HepG2 (cell line): ENCODE measurements around the gene SUB1. TPM values are rescaled to one million over a fixed set of nuclear protein-coding genes. Genes with fewer than 3 reads are reported as not detected.

ENCODE experiments used
- ATAC-seq: fragments of 200-7000 bp; cut with Tn5 transposase; 3 replicates; pipeline ENCODE4 v1.9.1; 2020; ENCODE audit warnings: mild to moderate bottlenecking, moderate library complexity
- BruUV-seq: library from RNA; stranded (reverse); fragments of 400-500 nt; replicated peaks from 2 replicates; lab custom pipeline; 2021; lab: Mats Ljungman, UMichigan
- CTCF ChIA-PET: fragments of 300-600 bp; formaldehyde crosslinking; extraction: SDS; loops from one replicate; lab custom pipeline; 2021; ENCODE audit warnings: low total read pairs, inconsistent platforms, low intra/inter-chr PET ratio; lab: Yijun Ruan, JAX
- POLR2A ChIA-PET: fragments of 350-600 bp; sonication (Branson Sonifier 250); formaldehyde crosslinking; loops from one replicate; lab custom pipeline; 2020; ENCODE audit warnings: antibody characterized with exemption, inconsistent platforms; lab: Yijun Ruan, JAX
- DNase-seq: peaks from one replicate; pipeline ENCODE4 v3.0.0-alpha.2; 2015; ENCODE audit warnings: low spot score
- FAIRE-seq: peaks from 3 replicates; lab custom pipeline; 2011; peaks lifted over from hg19 to GRCh38; lab: Jason Lieb, UNC
- H2AFZ ChIP-seq: one replicate; pipeline ENCODE4 v1.6.1; 2011; ENCODE audit warnings: low read length, inconsistent platforms
- H3K27ac ChIP-seq: fragments of 300-600 bp; 3 replicates; pipeline ENCODE4 v1.8.0; 2011; ENCODE audit warnings: mixed run types, mild to moderate bottlenecking, mixed read lengths, low read length, inconsistent platforms; ENCODE audit not compliant: insufficient read depth; ENCODE audit errors: extremely low read length
- H3K27me3 ChIP-seq, 2 experiments: fragments of 200-600 bp in 1 of 2; 2 replicates in 1 of 2; 3 replicates in 1 of 2; pipeline versions ENCODE4 v1.6.0 to v1.8.0; 2011; ENCODE audit warnings: low read length in 2 of 2, mild to moderate bottlenecking in 2 of 2, moderate library complexity in 2 of 2, inconsistent platforms in 1 of 2; ENCODE audit not compliant: insufficient read depth in 2 of 2, control insufficient read depth in 1 of 2
- H3K36me3 ChIP-seq, 2 experiments: fragments of 200-600 bp in 1 of 2; replicated peaks in 1 of 2; 2 replicates in 1 of 2; 3 replicates in 1 of 2; pipeline versions ENCODE4 v1.5.1 to v1.8.0; 2011; ENCODE audit warnings: low read length in 2 of 2, inconsistent platforms in 1 of 2; ENCODE audit not compliant: insufficient read depth in 2 of 2, control insufficient read depth in 1 of 2
- H3K4me1 ChIP-seq: 2 replicates; pipeline ENCODE4 v1.5.1; 2012; ENCODE audit warnings: low read length, inconsistent platforms; ENCODE audit not compliant: insufficient read depth
- H3K4me2 ChIP-seq: 2 replicates; pipeline ENCODE4 v1.6.0; 2011; ENCODE audit warnings: low read depth, low read length, inconsistent platforms
- H3K4me3 ChIP-seq, 3 experiments: fragments of 200-600 bp in 1 of 3; sonication (generic), shearing (Covaris generic) in 1 of 3; replicated peaks in 1 of 3; 2 replicates each; pipeline ENCODE4 v1.5.1; 2011 to 2016; ENCODE audit warnings: low read length in 3 of 3, inconsistent platforms in 2 of 3, low read depth in 2 of 3, mild to moderate bottlenecking in 2 of 3, control low read depth in 1 of 3, mixed read lengths in 1 of 3; ENCODE audit not compliant: insufficient read depth in 1 of 3
- H3K79me2 ChIP-seq: one replicate; pipeline ENCODE4 v1.6.1; 2011; ENCODE audit warnings: low read length, inconsistent platforms; ENCODE audit not compliant: insufficient read depth
- H3K9ac ChIP-seq: 2 replicates; pipeline ENCODE4 v1.6.0; 2011; ENCODE audit warnings: mild to moderate bottlenecking, low read depth, low read length, inconsistent platforms; ENCODE audit not compliant: insufficient read depth
- H3K9me3 ChIP-seq: 2 replicates; pipeline ENCODE4 v1.5.1; 2012; ENCODE audit warnings: mild to moderate bottlenecking, low read length
- H4K20me1 ChIP-seq: 2 replicates; pipeline ENCODE4 v1.6.0; 2011; ENCODE audit warnings: inconsistent platforms, mild to moderate bottlenecking, low read length, moderate library complexity; ENCODE audit not compliant: insufficient read depth
- U2AF1 ChIP-seq: fragments of 200-400 bp; formaldehyde crosslinking; optimal IDR thresholded peaks from 2 replicates; pipeline ENCODE3; 2017; ENCODE audit warnings: mild to moderate bottlenecking, low read depth, low read length
- ZNF788 ChIP-seq: sonication (generic); formaldehyde crosslinking; IDR thresholded peaks from 2 replicates; pipeline ENCODE4 v1.5.0; 2020; ENCODE audit warnings: mild to moderate bottlenecking, missing genetic modification reagents, borderline replicate concordance
- WGBS: methylation state at CpG from one replicate; pipeline ENCODE4 v1.1.6; 2017; ENCODE audit warnings: low lambda C conversion rate; 5-methylcytosine and 5-hydroxymethylcytosine counted together
- in situ Hi-C: cut with HindIII; loops from 2 replicates; pipeline ENCODE4 v1.10.0; 2017; ENCODE audit warnings: low pct_unique_long_range_greater_than_20kb; ENCODE audit not compliant: extremely low pct_ligation_motif_present
- intact Hi-C: fragments of 100-400 bp; cut with micrococcal nuclease; formaldehyde crosslinking; loops from one replicate; pipeline ENCODE4 v1.10.0; 2022; ENCODE audit not compliant: unreplicated experiment
- polyA plus RNA-seq, 8 experiments: library from polyadenylated mRNA; depleted of rRNA in 3 of 8; stranded (reverse) in 7 of 8; unstranded in 1 of 8; fragments of >200 nt; fragmentation: Illumina TruSeq in 4 of 8; extraction: Trizol in 4 of 8; gene quantifications; 2 replicates each; pipeline versions ENCODE4 v1.2.1 to v1.2.3, GENCODE V29; 2011 to 2016; ENCODE audit warnings: low read depth in 4 of 8, missing spikeins in 1 of 8, mixed read lengths in 1 of 8; ENCODE audit not compliant: insufficient read depth in 1 of 8
- total RNA-seq, 5 experiments: library from RNA; depleted of rRNA; stranded (reverse); fragments of >200 nt; fragmentation: Illumina TruSeq; extraction: Trizol; gene quantifications; 2 replicates each; pipeline ENCODE4 v1.2.3, GENCODE V29; 2016; ENCODE audit warnings: low read depth in 1 of 5
- TF ChIP-seq, protein P1 (sequence below): sonication (generic); formaldehyde crosslinking; IDR thresholded peaks from 2 replicates; pipeline ENCODE4 v1.5.0; 2020; ENCODE audit warnings: mild to moderate bottlenecking, missing genetic modification reagents, moderate library complexity
- TF ChIP-seq, protein P2 (sequence below): IDR thresholded peaks from 2 replicates; pipeline ENCODE4 v1.6.1; 2016; ENCODE audit warnings: low read depth, borderline replicate concordance

The SUB1 gene
- total and polyA plus RNA-seq, 2 of the 13 experiments (the other 11 are each of a cell fraction or from before 2014, with no cell fraction given): 182 to 693 TPM

DNA sequence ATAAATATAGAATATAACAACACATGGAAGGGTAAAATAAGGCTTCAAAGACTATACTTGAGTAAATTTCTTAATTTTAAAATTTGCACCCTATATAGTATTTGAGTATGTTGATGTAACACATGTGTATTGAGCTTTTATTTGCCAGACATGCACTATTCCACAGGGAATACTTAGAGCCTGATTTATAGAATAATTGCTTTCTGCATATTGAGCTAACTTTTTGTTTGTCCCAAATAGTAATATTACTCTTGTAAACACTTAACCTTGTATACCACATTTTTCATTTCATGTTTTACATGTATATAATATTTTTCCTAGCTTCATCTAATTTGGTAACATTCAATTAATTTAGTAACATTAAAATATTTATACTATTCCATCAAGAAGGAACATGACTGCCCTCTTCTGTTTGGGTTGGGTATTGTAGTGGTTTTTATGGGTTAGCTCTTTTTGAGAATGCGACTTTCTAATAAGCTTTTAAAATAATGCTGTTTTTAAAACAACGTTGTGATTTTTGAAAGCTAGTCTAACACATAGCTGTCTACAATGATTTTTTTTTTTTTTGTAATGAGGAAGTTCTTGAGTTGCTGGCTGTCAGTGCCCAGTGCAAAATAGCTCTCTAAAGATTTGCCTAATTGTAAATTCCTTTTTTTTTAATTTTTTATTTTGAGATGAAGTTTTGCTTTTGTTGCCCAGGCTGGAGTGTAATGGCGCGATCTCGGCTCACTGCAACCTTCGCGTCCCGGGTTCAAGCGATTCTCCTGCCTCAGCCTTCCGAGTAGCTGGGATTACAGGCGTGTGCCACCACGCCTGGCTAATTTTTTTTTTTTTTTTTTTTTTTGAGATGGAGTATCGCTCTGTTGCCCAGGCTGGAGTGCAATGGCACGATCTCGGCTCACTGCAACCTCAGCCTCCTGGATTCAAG lies 4.8 kb downstream of the SUB1 start (continued):
- TF ChIP-seq, protein P1, sequence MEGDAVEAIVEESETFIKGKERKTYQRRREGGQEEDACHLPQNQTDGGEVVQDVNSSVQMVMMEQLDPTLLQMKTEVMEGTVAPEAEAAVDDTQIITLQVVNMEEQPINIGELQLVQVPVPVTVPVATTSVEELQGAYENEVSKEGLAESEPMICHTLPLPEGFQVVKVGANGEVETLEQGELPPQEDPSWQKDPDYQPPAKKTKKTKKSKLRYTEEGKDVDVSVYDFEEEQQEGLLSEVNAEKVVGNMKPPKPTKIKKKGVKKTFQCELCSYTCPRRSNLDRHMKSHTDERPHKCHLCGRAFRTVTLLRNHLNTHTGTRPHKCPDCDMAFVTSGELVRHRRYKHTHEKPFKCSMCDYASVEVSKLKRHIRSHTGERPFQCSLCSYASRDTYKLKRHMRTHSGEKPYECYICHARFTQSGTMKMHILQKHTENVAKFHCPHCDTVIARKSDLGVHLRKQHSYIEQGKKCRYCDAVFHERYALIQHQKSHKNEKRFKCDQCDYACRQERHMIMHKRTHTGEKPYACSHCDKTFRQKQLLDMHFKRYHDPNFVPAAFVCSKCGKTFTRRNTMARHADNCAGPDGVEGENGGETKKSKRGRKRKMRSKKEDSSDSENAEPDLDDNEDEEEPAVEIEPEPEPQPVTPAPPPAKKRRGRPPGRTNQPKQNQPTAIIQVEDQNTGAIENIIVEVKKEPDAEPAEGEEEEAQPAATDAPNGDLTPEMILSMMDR (CRISPR knock-in tag): peak; percentile 48
- TF ChIP-seq, protein P2, sequence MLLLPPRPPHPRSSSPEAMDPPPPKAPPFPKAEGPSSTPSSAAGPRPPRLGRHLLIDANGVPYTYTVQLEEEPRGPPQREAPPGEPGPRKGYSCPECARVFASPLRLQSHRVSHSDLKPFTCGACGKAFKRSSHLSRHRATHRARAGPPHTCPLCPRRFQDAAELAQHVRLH (CRISPR knock-in tag): no peak

DNA sequence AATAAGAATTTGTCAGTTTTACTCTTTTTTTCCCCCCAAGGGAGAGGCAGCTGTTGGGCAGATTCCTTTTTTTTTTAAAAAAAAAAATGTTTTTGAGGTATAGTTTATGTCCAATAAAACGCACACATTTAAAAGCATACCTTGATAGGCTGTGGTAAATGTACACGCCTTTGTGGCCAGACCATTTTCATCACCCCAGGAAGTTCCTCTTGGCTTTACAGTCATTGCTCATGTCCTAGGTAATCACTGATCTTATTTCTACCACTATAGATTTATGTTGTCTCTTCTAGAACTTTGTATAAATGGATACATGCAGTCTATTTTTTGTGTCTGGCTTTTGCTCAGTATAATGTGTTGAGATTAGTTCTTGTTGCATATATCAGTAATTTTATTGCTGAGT lies 9.8 kb downstream of the SUB1 start:
- peaks cover 58% of the 10 kb centered on the region for H3K4me1 ChIP-seq
- H3K79me2 ChIP-seq: peaks cover 85% of the 10 kb centered on the region
- ATAC-seq (no peak), FAIRE-seq (no peak), DNase-seq (no peak)
- in situ Hi-C loops: no loop called here
- H3K4me3 ChIP-seq: no peak overlapping the region
- no peak overlapping the region for H3K27ac ChIP-seq
- no peak overlapping the region for H2AFZ ChIP-seq
- H3K4me2 ChIP-seq: no peak overlapping the region
- H3K9ac ChIP-seq: no peak overlapping the region
- BruUV-seq: no TSS peak
- peaks cover 31 to 86% of the 10 kb centered on the region in 2 experiments for H3K36me3 ChIP-seq
- peaks cover 64% of the 10 kb centered on the region for H4K20me1 ChIP-seq
- WGBS: 99% methylated on average over 2 of the region's 2 CpGs
- no peaks in the 10 kb centered on the region for H3K27me3 ChIP-seq
- intact Hi-C loops: no loop called here
- CTCF ChIA-PET: no interaction called here
- no peak for TF ChIP-seq U2AF1
- TF ChIP-seq ZNF788: no peak
- H3K9me3 ChIP-seq: no peaks in the 10 kb centered on the region
- POLR2A ChIA-PET: no interaction called here
